ENCODE measurements around the gene PRXL2B.
"Not testable (repeated sequence)": the region's sequence is repeated elsewhere in the genome, so short reads cannot be mapped to it uniquely, and the experiment has no call there.

Gene PRXL2B

DNA sequence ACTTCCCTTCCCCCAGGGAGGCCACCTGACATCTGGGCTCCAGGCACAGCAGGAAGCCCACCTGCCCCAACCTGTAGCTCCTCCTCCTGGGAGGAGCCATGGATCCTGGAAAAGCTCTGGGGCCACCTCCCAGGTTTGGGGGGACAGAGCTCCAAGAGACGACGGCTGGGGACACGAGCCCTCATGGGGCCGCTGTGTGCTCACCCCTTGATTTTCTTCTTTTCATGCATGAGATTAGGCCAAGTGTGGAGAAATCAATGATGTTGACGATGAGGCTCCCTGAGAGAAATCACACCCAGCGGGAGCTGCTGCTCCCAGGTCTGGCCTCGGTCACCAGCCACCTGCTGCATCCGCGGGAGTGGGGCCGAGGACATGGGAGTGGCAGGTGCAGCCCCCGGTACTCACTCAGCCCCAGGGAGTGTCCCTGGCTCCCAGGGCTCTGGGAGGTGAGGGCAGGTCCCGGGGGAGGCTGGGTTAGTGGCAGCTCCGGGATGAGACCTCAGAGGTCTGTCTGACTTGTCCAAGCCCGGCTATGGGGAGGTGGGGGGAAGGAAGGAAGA is 21.7 kb upstream of the PRXL2B start:
- no peak for DNase-seq

DNA sequence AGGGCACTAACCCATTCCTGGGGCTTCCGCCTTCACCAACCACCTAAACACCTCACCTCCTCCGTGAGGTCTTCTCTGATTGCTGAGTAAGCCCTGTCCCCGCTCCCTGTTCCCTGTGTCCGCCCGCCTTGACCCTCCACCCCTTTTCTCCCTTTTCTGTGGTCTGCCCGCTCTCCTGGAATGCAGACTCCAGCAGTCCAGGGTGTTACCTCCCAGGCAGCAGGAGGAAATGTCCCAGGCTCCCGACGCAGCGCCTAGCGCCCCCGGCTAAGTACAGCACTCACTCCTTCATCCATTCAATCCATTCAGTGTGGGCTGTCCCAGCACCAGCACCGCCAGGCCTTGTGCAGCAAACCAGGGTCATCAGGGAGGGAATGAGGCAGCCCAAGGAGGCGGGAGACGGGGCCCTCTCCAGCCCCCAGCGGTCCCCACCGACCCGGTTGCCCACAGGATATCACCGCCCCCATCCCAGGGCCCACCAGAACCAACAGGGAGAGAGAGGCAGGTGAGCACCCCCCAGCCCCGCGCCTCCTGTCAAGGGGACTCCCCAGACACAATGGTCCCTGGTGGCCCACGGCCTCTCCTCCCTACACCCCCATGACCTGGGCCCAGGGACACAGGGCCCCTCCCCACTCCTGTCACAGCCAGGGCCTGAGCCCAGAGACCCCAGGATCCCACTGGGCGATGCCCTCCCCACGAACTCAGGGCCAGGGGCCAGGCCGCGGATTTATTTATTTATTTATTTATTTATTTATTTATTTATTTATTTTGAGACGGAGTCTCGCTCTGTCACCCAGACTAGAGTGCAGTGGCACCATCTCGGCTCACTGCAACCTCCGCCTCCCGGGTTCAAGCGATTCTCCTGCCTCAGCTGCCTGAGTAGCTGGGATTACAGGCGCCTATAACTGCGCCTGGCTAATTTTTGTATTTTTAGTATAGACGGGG is 20.2 kb upstream of the PRXL2B start:
- DNase-seq = no peak

DNA sequence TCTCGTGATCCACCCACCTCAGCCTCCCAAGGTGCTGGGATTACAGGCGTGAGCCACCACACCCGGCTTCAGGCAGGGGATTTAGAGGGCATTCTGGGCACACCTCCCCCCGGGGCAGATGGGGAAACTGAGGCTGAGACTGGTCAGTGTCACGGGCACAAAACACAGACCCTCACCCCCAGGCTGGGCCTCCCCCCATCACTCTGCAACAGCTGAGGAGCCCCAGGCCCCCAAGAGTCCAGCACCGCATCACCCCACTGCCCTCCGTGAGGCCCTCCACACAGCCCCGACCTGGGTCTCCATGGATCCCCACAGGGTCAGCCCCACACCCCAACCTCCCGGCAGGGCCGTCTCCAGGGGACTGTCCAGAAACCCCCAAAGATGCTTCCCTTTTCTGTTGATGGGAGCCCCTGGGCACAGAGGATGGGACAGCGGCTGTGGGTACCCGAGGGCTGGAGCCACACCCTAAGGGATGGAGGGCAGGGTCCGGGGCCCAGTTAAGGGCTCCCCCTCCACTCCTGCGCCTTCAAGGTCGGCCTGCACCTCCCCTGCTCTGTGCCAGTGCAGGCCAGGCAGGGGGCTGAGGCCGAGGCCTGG is 19.4 kb upstream of the PRXL2B start:
- DNase-seq = no peak

DNA sequence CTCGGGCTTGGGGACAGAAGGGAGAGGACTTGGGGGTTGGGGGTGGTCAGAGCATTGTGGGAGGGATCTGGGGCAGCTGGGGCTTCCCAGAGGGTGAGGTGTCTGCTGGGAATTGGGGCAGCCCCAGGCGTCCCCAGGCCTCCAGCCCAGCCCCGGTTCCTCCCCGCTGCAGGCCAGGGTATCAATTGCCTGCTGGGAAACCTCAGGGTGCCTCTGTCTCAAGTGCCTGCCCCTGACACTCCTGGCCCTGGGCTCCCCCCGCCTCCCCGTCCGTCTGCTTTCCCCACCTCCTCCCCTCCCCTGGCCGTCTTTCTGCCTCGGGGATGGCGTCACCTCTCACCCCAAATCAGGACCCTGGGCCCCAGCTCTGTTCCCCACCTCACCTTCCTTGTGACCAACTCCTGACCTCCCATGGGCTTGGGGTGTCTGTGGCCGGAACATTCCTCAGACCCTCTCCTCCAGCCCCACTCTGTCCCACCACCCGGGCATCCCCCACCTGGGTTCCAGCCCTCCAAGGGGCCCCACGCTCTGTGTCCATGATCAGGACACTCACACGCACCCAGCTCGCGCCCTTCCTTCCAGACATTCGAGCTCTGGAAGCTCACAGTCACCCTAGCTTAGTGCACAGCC is 18.3 kb upstream of the PRXL2B start:
- DNase-seq = not testable (repeated sequence)

DNA sequence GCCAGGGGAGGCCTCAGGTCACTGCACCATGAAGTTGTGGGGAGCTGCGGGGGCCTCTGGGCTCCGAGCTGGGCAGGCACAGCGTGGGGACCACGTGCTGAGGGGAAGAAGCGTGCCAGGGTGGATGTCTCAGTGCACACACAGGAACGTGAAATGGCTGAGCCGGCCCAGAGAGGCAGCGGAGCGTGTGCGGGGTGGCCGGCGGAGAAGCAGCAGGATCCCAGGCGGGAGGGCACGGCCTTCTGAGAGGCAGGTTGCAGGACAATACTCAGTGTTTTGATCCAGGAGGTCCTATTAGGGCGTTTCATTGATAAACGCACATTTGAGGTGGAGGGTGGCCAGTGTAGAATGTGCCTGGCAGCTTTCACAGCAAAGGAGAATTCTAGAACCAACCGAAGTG is 17.5 kb upstream of the PRXL2B start:
- DNase-seq = no peak

DNA sequence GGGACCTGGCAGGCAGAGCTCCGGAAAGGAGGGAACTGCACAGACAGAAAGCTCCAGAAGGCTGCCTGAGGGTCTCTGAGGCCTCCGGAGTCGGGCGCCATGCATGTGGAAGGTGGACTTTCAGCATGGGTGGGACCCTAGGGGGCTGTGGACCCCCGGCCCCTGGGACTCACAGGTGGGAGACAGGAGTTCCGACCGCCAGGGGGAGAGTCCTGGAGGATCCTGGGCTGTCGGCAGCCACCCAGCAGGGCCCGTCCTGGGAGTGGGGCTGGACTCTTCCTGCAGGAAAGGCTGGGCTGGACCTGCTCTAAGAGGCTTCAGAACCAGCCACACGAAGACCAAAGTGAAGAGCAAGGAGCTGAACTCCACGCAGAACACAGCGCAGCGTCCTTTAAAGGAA is 16.9 kb upstream of the PRXL2B start:
- not testable (repeated sequence) for DNase-seq

DNA sequence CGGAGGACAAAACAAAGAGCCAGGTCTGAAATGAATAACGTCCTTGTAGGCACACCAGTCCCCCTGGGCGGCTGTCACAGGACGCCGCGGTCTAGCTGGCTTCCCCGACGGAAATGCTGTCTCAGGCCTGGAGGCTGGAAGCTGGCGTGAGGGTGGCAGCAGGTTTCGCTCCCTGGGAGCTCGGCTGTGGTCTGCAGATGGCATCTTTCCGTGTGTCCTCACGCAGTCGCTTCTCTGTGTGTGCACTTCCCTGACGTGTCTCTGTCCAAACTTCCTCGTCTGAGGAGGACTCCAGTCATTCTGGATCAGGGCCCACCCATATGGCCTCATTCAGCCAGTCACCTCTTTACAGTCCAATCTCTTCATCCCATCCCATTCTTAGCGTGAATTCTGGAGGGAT is 16.2 kb upstream of the PRXL2B start:
- no peak for DNase-seq

DNA sequence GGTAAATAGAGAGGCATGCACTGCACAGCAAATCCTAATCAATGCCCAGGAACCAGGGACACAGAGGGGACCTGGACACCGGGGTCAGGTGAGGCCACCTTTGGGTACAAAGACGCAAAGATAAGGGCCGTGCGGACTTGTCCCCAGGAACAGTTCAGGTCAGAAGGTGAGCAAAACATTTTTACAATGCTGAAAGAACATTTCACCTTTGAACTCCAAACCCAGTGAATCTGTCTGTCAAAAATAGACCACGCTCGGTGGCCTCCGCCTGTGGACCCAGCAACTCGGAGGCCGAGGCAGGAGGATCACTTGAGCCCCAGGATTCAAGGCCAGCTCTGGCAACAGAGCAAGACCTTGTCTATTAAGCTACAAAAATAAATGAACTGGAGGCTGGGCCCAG is 15.2 kb upstream of the PRXL2B start:
- no peak for DNase-seq

DNA sequence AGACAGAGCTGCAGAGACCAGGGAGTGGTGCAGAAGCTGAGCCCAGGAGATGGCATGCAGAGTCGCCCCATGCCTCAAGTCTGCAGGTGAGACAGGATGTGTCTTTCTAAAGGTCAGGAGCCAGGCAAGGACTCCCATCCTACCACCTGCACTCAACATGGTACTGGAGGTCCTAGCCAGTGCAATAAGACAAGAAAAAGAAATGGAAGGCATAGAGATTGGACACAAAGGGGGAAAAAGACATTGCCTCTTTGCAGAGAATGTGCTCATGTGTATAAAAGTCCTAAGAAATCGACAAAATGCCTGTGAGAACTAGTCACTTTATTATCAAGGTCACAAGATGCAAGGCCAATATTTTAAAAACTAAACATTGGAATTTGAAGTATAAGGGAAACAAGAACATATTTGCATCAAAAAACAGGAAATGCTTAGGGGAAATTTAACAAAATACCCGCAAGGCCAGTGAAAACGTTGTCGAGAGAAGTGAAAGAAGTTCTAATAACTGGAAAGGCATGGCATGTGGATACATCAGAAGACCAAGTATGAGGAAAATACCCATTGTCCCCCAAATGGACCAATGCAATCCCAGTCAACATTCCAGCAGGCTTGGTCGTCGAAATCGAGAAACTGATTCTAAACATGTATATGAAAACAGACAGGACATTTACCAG is 13.2 kb upstream of the PRXL2B start:
- DNase-seq = no peak

DNA sequence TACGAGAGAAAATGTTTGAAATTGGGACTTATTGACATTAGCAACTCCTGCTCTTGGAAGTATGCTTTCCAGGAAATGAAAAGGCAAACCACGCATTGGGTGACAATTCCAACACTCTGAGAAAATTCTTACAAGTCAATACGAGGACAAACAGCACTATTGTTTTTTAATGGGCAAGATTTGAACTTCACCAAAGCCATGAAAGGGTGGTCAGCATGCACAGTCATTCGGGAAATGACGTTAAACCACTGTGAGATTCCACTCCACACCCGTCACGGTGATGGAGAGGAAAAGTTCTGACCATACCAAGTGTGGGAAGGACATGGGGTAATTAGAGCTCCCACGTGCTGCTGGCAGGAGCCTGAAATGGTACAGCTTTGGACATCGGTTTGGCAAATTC is 12.2 kb upstream of the PRXL2B start:
- no peak for DNase-seq

DNA sequence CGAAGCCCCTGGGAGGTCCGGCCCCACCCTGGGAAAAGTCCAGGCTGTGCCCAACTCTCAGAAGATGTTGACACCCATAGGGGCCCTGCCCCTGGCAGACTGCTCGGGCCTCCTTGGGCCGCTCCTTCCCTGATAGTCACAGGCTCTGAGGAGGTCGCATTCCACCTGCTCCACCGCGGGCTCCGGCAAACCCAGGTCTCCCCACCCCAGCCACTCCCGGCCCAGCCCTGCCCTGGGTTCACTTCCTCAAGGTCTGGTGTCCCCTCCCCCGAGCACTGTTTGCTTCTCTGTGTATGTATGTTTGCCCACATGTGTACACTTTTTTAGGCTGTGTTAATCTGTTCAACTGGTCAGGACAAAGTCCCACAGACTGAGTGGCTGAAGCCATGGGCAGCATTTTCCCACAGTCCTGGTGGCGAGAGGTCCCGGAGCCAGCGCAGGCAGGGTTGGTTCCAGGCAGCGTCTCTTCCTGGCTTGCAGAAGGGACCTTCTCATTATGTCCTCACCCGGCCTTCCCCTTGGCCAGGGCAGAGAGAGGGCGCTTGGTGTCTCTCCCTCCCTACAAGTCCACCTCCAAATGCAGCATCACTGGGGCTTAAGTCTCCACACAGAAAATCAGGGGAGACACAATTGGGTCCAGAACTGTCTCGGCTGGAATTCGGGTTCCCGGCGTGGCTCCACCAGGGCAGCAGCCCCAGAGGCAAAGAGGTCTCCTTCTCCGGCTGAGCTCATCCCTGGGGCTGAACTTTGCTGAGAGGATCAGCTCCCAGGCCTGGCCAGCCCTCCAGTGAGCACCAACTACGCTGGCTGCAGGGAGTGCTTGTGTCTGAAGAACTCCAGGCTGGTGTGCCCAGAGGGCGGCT is 10.5 kb upstream of the PRXL2B start:
- peak; percentile 3 for DNase-seq

DNA sequence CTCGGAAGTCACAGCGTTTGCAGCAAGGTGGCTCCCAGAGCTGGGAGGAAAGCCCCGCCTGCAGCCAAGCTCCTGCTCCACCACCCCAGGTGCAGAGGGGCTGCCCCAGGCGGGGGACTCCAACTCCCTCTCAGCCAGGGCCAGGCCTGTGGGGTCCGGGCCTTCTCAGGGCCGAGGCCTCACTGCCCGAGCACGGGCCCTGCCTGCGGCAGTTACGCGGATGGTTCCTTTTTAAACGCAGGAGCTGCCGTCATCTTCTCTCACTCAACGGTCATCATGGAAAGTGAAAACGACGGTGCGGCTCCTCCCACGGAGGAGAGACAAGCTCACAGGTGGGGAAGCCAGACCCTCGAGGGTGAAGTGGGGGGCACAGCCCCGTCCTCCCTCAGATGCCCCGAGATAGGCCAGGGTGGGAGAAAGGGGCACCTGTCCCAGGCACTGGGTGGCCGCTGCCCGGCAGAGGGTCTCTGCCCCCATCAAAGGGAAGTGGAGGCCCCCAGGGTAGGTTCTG is 9.0 kb upstream of the PRXL2B start:
- DNase-seq = peak; percentile 39

DNA sequence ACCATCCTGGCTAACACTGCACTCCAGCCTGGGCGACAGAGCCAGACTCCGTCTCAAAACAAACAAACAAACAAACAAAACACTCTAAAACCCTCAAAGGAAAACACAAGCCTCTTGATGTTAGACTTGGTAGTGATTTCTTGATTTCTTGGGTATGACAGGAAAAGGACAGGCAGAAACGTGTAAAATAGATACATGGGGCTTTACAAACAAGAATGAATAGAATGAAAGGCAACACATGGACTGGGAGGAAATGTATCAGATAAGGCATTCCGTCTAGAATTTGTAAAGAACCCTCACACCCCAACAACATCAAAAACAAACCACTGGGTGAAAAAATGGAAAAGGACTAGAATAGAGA is 7.8 kb upstream of the PRXL2B start:
- DNase-seq = no peak

DNA sequence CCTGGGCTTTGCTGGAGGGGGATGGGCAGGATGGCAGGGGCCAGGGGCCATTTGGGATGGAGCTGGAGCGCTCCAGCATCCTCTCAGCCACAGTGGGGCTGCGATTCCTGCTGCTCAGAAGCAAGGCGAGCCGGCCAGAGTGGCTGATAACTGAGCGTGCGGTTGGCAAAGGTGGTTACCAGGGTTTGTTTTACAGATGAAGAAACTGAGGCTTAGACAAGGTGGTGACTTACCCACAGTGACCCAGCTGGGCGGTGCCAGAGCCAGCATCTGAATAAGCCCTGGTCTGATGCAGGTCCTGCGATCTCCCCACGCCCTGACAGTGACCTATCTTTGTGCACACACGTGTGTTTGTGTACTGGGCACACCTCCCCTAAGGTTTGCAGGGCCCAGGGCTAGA is 5.9 kb upstream of the PRXL2B start:
- DNase-seq = no peak

DNA sequence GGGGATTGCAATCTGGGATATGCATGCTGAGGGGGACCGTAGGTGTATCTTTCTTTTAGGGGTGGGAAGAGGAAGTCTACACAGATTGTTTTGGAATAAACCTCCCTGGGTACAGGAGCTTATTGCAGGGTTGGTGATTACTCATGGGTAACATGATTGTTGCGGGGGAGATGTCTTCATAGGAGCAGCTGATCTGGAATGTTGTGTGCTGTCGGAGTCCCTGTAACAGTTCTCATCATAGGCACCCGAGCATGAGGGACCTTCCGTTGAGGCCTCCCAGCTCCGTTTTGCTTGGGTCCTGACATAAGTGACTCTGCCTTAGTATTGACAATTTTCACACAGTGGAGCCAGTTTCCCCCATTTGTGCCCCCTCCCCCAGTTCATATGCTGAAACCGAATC is 4.2 kb upstream of the PRXL2B start:
- DNase-seq = no peak

DNA sequence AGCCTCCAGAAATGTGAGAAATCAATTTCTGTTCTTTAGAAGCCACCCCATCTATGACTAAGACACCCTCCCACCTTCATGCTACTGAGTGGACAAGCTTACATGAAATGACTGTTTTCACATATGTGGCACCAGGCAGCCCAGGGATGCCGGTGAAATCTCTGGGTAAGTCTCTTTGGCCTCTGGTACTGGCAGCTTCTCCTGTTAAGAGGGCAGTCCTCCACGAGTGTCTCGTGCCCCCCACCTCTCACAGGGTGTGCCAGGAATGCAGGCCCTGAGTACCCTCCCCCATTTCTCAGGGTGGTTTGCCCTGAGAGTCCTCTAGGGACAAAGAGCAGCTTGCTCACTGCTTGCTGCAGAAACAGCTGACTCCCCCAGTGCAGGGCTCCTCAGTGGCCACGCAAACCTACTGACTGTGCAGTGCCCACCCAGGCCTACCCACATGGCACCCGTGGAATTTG is 3.2 kb upstream of the PRXL2B start:
- no peak for DNase-seq

DNA sequence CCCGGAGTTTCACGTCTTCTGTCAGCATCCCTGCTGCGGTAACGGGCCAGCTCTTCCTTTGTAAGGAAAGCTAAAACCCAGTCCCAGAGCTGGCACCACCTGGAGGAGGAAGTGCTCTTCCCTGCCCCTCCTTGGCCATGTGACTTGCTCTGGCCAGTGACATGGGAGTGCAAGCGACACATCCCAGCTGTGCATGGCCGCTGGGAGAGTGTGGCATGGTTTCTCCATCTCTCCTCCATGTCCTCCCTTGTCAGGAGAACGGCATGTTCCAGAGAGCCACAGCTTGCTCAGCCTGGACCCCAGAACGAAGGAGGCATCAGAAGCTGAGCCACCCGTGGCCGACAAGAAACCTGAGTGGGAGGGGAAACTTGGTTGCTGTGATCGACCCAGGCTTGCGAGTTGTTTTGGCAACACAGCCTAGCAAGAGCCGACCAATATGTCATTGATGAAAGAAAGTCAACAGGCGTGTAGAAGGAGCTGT is 2.7 kb upstream of the PRXL2B start:
- DNase-seq = peak; percentile 59

DNA sequence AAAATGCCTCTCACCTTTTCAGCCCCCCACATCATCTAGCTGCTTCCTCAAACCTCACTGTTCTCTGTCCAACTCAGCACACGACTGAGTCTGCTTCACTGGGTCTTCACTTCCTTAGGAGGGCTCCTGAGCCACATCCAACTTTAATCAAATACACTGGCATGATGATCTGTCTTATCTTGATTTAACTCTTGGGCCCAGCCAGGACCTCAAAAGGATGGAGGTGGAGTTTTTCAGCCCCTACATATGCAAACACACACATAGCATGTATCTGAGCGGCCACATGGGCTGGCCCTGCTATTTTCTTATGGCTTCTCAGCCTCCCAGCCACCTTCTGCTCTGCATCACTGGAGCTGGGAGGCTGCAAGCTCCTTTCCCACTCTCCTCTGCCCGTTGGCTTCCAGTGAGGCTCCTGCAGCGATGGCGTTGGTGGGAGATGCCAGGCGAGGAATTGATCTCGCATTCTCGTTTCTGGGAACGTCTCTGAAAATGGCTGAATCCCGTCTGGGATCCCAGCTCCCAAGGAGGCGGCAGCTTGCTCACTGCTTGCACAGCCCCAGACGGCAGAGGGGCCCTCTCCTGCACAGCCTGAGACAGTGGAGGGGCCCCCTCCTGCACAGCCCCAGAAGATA is 1.8 kb upstream of the PRXL2B start:
- DNase-seq = no peak

DNA sequence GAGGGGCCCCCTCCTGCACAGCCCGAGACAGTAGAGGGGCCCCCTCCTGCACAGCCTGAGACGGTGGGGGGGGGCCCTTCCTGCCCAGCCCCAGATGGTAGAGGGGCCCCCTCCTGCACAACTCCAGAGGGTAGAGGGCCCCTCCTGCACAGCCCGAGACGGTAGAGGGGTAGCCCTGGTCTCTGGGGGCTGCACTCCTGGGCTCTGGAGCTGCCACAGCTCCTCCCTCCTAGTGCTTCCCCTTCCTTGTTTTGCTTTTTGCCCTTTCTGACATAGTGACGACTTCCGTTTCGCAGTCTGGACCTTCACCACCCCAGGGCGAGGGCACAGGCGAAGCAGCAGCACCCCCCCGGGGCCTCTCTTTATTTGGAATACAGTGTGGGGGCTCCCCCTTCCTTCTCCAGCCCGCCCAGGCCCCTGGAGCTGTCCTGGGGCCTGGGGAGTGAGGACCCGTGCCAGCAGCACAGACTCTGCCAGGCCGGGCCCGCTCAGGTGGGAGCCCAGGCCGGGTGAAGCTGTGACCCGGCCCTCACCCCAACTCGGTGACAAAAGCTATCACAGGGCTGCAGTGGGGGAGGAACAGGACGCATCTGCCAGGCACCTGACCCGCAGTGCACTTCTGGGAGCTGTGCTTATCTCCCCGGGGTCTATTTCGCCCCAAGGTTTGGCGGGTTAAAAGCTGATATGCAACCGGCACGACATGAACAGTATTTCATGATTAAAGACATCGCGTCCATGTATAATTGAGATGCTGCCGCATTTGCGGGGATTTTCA is 1.1 kb upstream of the PRXL2B start:
- DNase-seq = peak; percentile 80

Data from CD4-positive, alpha-beta T cell treated with Interleukin-17A for 4 hours (primary cell).